ENCODE results near the gene WNT9A.
"Not testable (repeated sequence)": the region's sequence is repeated elsewhere in the genome, so short reads cannot be mapped to it uniquely, and the experiment has no call there.

Gene WNT9A

GRCh38 chr1:227922501-227923352 is 25.0 kb downstream of the WNT9A start:
- no peak for DNase-seq

- no peak for DNase-seq
Measured at GRCh38 chr1:227921461-227922185, 26.1 kb downstream of the WNT9A start.

- no peak for DNase-seq
Measured at GRCh38 chr1:227920896-227921295, 26.8 kb downstream of the WNT9A start.

GRCh38 chr1:227920426-227920825 is 27.3 kb downstream of the WNT9A start:
- DNase-seq = no peak

GRCh38 chr1:227919906-227920305 is 27.8 kb downstream of the WNT9A start:
- no peak for DNase-seq

GRCh38 chr1:227918736-227919135 is 29.0 kb downstream of the WNT9A start:
- no peak for DNase-seq

GRCh38 chr1:227918083-227918700 is 29.5 kb downstream of the WNT9A start:
- no peak for DNase-seq

GRCh38 chr1:227917081-227917950 is 30.4 kb downstream of the WNT9A start:
- no peak for DNase-seq

GRCh38 chr1:227916655-227917054 is 31.1 kb downstream of the WNT9A start:
- DNase-seq = no peak

GRCh38 chr1:227915564-227916553 is 31.9 kb downstream of the WNT9A start:
- no peak for DNase-seq

- DNase-seq = no peak
Measured at GRCh38 chr1:227914801-227915563, 32.8 kb downstream of the WNT9A start.

- DNase-seq = no peak
Measured at GRCh38 chr1:227913764-227914721, 33.7 kb downstream of the WNT9A start.

- no peak for DNase-seq
Measured at GRCh38 chr1:227913396-227913763, 34.4 kb downstream of the WNT9A start.

GRCh38 chr1:227912866-227913265 is 34.9 kb downstream of the WNT9A start:
- no peak for DNase-seq

GRCh38 chr1:227911376-227911775 is 36.4 kb downstream of the WNT9A start:
- no peak for DNase-seq

GRCh38 chr1:227910511-227911153 is 37.1 kb downstream of the WNT9A start:
- DNase-seq = no peak

GRCh38 chr1:227909923-227910328 is 37.8 kb downstream of the WNT9A start:
- DNase-seq = not testable (repeated sequence)

GRCh38 chr1:227909188-227909587 is 38.5 kb downstream of the WNT9A start:
- DNase-seq = no peak

GRCh38 chr1:227908359-227908758 is 39.4 kb downstream of the WNT9A start:
- DNase-seq = no peak
